MM.1S (cell line): ENCODE data around the gene PRXL2A.

Experiments used
- DNase-seq: peaks from one replicate; pipeline ENCODE4 v3.0.0-alpha.2; 2015
- H2AFZ ChIP-seq: fragments of 300-600 bp; sonication (generic); 2 replicates; pipeline ENCODE4 v1.6.0; 2016; ENCODE audit warnings: antibody characterized with exemption, low read length
- H3F3A ChIP-seq: fragments of 300-600 bp; sonication (generic); 2 replicates; pipeline ENCODE4 v1.6.1; 2016; ENCODE audit warnings: mild to moderate bottlenecking, antibody characterized with exemption, low read length, moderate library complexity, mixed read lengths; ENCODE audit not compliant: insufficient read depth
- H3K27ac ChIP-seq: fragments of 300-600 bp; sonication (generic); 2 replicates; pipeline ENCODE4 v1.5.1; 2016; ENCODE audit warnings: mild to moderate bottlenecking, low read length
- H3K27me3 ChIP-seq: fragments of 300-600 bp; sonication (generic); replicated peaks from 2 replicates; pipeline ENCODE4 v1.6.0; 2016; ENCODE audit warnings: low read length; ENCODE audit not compliant: insufficient read depth
- H3K36me3 ChIP-seq: fragments of 300-600 bp; sonication (generic); replicated peaks from 2 replicates; pipeline ENCODE4 v1.6.1; 2016; ENCODE audit warnings: mild to moderate bottlenecking, low read length, mixed read lengths; ENCODE audit not compliant: insufficient read depth
- H3K4me1 ChIP-seq: fragments of 300-600 bp; sonication (generic); 2 replicates; pipeline ENCODE4 v1.6.1; 2016; ENCODE audit warnings: low read length, mixed read lengths
- H3K4me2 ChIP-seq: fragments of 300-600 bp; sonication (generic); 2 replicates; pipeline ENCODE4 v1.6.0; 2016; ENCODE audit warnings: low read depth, low read length
- H3K4me3 ChIP-seq: fragments of 300-600 bp; sonication (generic); 2 replicates; pipeline ENCODE4 v1.5.1; 2016; ENCODE audit warnings: low read length, mixed read lengths
- H3K79me2 ChIP-seq: fragments of 300-600 bp; sonication (generic); 2 replicates; pipeline ENCODE4 v1.6.1; 2016; ENCODE audit warnings: mixed run types, low read length, mixed read lengths
- H3K9ac ChIP-seq: fragments of 300-600 bp; sonication (generic); 2 replicates; pipeline ENCODE4 v1.6.1; 2016; ENCODE audit warnings: low read length, mixed read lengths
- H3K9me2 ChIP-seq: fragments of 300-600 bp; sonication (generic); replicated peaks from 2 replicates; pipeline ENCODE4 v1.6.1; 2016; ENCODE audit warnings: mild to moderate bottlenecking, low read length, mixed read lengths; ENCODE audit not compliant: insufficient read depth
- H3K9me3 ChIP-seq: fragments of 300-600 bp; sonication (generic); replicated peaks from 2 replicates; pipeline ENCODE4 v1.6.1; 2016; ENCODE audit warnings: mild to moderate bottlenecking, low read length, mixed read lengths; ENCODE audit not compliant: insufficient read depth
- H4K20me1 ChIP-seq: fragments of 300-600 bp; sonication (generic); 2 replicates; pipeline ENCODE4 v1.6.1; 2016; ENCODE audit warnings: mild to moderate bottlenecking, low read length, moderate library complexity, mixed read lengths; ENCODE audit not compliant: insufficient read depth
- CTCF ChIP-seq: fragments of 300-600 bp; sonication (generic); IDR thresholded peaks from 2 replicates; pipeline ENCODE4 v1.5.1; 2016; ENCODE audit warnings: antibody characterized with exemption, low read length, mixed read lengths
- EZH2 ChIP-seq: fragments of 300-600 bp; sonication (generic); optimal IDR thresholded peaks from 2 replicates; pipeline ENCODE3; 2017; ENCODE audit warnings: low read depth, mild to moderate bottlenecking, antibody characterized with exemption, low read length, mixed read lengths
- EZH2phosphoT487 ChIP-seq: fragments of 300-600 bp; sonication (generic); IDR thresholded peaks from 2 replicates; pipeline ENCODE4 v1.6.1; 2018; ENCODE audit warnings: antibody characterized with exemption, low read length

The PRXL2A gene

GRCh38 chr10:80472234-80473095 lies 64.1 kb downstream of the PRXL2A start:
- H3K79me2 ChIP-seq: no peaks in the 10 kb centered on the region
- H3K27me3 ChIP-seq: no peaks in the 10 kb centered on the region
- no peak overlapping the region for H2AFZ ChIP-seq
- H3K9me3 ChIP-seq: no peaks in the 10 kb centered on the region
- H3K9ac ChIP-seq: no peak overlapping the region
- H3K4me2 ChIP-seq: no peak overlapping the region
- H4K20me1 ChIP-seq: no peaks in the 10 kb centered on the region; the same call in 1 of the 2 replicates
- H3K36me3 ChIP-seq: no peaks in the 10 kb centered on the region
- H3K4me3 ChIP-seq: no peak overlapping the region
- no peaks in the 10 kb centered on the region for H3K4me1 ChIP-seq
- DNase-seq: no peak
- H3F3A ChIP-seq: no peaks in the 10 kb centered on the region
- H3K9me2 ChIP-seq: no peaks in the 10 kb centered on the region
- no peak overlapping the region for H3K27ac ChIP-seq
- no peak for TF ChIP-seq CTCF
- TF ChIP-seq EZH2: no peak
- TF ChIP-seq EZH2phosphoT487: no peak

- no peaks in the 10 kb centered on the region for H3K9me3 ChIP-seq
- TF ChIP-seq CTCF (no peak), EZH2phosphoT487 (no peak), EZH2 (no peak)
- no peaks in the 10 kb centered on the region for H3K27me3 ChIP-seq
- H3K4me1 ChIP-seq: no peaks in the 10 kb centered on the region
- H3K36me3 ChIP-seq: no peaks in the 10 kb centered on the region
- no peaks in the 10 kb centered on the region for H3K9me2 ChIP-seq
- H3K4me2 ChIP-seq: no peak overlapping the region
- H2AFZ ChIP-seq: no peak overlapping the region
- no peaks in the 10 kb centered on the region for H3K79me2 ChIP-seq
- no peak for DNase-seq
- H3K27ac ChIP-seq: no peak overlapping the region
- H3K4me3 ChIP-seq: no peak overlapping the region
- no peaks in the 10 kb centered on the region for H3F3A ChIP-seq
- no peak overlapping the region for H3K9ac ChIP-seq
- H4K20me1 ChIP-seq: no peaks in the 10 kb centered on the region; the same call in 1 of the 2 replicates
Observed at GRCh38 chr10:80473096-80473657, 64.8 kb downstream of the PRXL2A start.

- Histone ChIP-seq H3K9ac (no peak overlapping the region), H3K4me1 (no peaks in the 10 kb centered on the region), H3K27ac (no peak overlapping the region)
Observed at GRCh38 chr10:80473692-80474596, 65.6 kb downstream of the PRXL2A start.

More at GRCh38 chr10:80473692-80474596, 65.6 kb downstream of the PRXL2A start:
- Histone ChIP-seq H3K9me2 (no peaks in the 10 kb centered on the region), H3F3A (no peaks in the 10 kb centered on the region), H3K27me3 (no peaks in the 10 kb centered on the region), H3K9me3 (no peaks in the 10 kb centered on the region), H3K4me2 (no peak overlapping the region), H3K4me3 (no peak overlapping the region), H4K20me1 (no peaks in the 10 kb centered on the region; the same call in 1 of the 2 replicates), H3K36me3 (no peaks in the 10 kb centered on the region), H3K79me2 (no peaks in the 10 kb centered on the region), H2AFZ (no peak overlapping the region)
- DNase-seq: no peak
- TF ChIP-seq EZH2 (no peak), EZH2phosphoT487 (no peak), CTCF (no peak)
